Testis (tissue), 3 donors: ENCODE results near the gene AP2A2. TPM values are rescaled to one million over a fixed set of nuclear protein-coding genes. Genes with fewer than 3 reads are reported as not detected.

Source experiments
- DNase-seq: peaks from one replicate; pipeline ENCODE4 v3.0.0-alpha.2; 2019
- H3K27ac ChIP-seq, 2 donors: fragments of 200-600 bp; sonication (generic); one replicate each; pipeline ENCODE4 v1.5.1; 2019
- H3K27me3 ChIP-seq: fragments of 200-600 bp; sonication (generic); one replicate; pipeline ENCODE4 v1.5.1; 2019
- H3K36me3 ChIP-seq: fragments of 200-600 bp; sonication (generic); one replicate; pipeline ENCODE4 v1.5.1; 2017; ENCODE audit warnings: low read depth; ENCODE audit errors: missing control alignments
- H3K4me1 ChIP-seq: fragments of 200-600 bp; sonication (generic); one replicate; pipeline ENCODE4 v1.5.1; 2019
- H3K4me3 ChIP-seq, 2 donors: fragments of 200-600 bp; sonication (generic); one replicate each; pipeline ENCODE4 v1.5.1; 2017 to 2019
- H3K9me3 ChIP-seq: fragments of 200-600 bp; sonication (generic); one replicate; pipeline ENCODE4 v1.5.1; 2017
- CTCF ChIP-seq, 3 experiments: fragments of 450-650 bp in 2 of 3; fragments of 200-600 bp in 1 of 3; sonication (generic) in 1 of 3; IDR thresholded peaks; one replicate each; pipeline ENCODE4 v1.5.1; 2016 to 2019; ENCODE audit warnings: antibody characterized with exemption in 3 of 3, mild to moderate bottlenecking in 2 of 3, moderate library complexity in 1 of 3
- POLR2A ChIP-seq: fragments of 450-650 bp; IDR thresholded peaks from one replicate; pipeline ENCODE4 v1.6.1; 2017; ENCODE audit warnings: antibody characterized with exemption, mild to moderate bottlenecking, moderate library complexity
- WGBS, 2 donors: methylation state at CpG; one replicate each; pipeline ENCODE4 v1.1.5; 2018; 5-methylcytosine and 5-hydroxymethylcytosine counted together
- intact Hi-C: fragments of 100-400 bp; cut with DNase I; formaldehyde crosslinking; loops from one replicate; pipeline ENCODE4 v1.15.1; 2023; ENCODE audit warnings: low total_unique reads
- polyA plus RNA-seq: library from polyadenylated mRNA; stranded (reverse); fragments of 350-450 nt; fragmentation: Illumina TruSeq; extraction: RNeasy Lipid Tissue Mini Kit (QIAGEN cat#74804); gene quantifications from one replicate; pipeline ENCODE4 v1.2.3, GENCODE V29; 2014; ENCODE audit warnings: low read depth, low replicate concordance; ENCODE audit not compliant: insufficient read depth
- total RNA-seq, 2 donors: library from RNA; depleted of rRNA; stranded (reverse); fragments of >200 nt; gene quantifications; one replicate each; pipeline ENCODE4 v1.2.3, GENCODE V29; 2016

AP2A2 gene
- total and polyA plus RNA-seq, 3 donors from 2014 or later = 82.0 to 106 (median 95.0) TPM

- intact Hi-C loops = no loop called here
- no peak overlapping the region for H3K4me3 ChIP-seq
- H3K27me3 ChIP-seq = no peaks in the 10 kb centered on the region
- H3K9me3 ChIP-seq = no peaks in the 10 kb centered on the region
- no peak for TF ChIP-seq POLR2A
- TF ChIP-seq CTCF (IDR thresholded peaks at IDR 0.05) = no peak
- no peak overlapping the region for H3K27ac ChIP-seq
- WGBS, 2 donors = 93 to 95% methylated on average over 33 of the region's 33 CpGs
- H3K36me3 ChIP-seq = no peaks in the 10 kb centered on the region
- peaks cover 17% of the 10 kb centered on the region for H3K4me1 ChIP-seq
- DNase-seq = no peak
Measured at GRCh38 chr11:1009371-1009770, 83.7 kb downstream of the AP2A2 start.

- Histone ChIP-seq H3K4me3 (no peak overlapping the region), H3K4me1 (peaks cover 17% of the 10 kb centered on the region), H3K27me3 (no peaks in the 10 kb centered on the region), H3K9me3 (no peaks in the 10 kb centered on the region), H3K36me3 (no peaks in the 10 kb centered on the region), H3K27ac (no peak overlapping the region)
- intact Hi-C loops = no loop called here
- no peak for DNase-seq
- 95 to 96% methylated on average over 13 to 17 of the region's 17 CpGs for WGBS, 2 donors
- TF ChIP-seq POLR2A = no peak
Measured at GRCh38 chr11:1009991-1010390, 84.3 kb downstream of the AP2A2 start.

GRCh38 chr11:1010551-1011319, 85.1 kb downstream of the AP2A2 start:
- intact Hi-C loops = no loop called here
- peaks cover 23% of the 10 kb centered on the region for H3K4me1 ChIP-seq
- peak; percentile 84 for DNase-seq
- H3K27me3 ChIP-seq = no peaks in the 10 kb centered on the region
- H3K27ac ChIP-seq = no peak overlapping the region
- H3K4me3 ChIP-seq = no peak overlapping the region
- TF ChIP-seq POLR2A = no peak
- H3K9me3 ChIP-seq = no peaks in the 10 kb centered on the region
- no peaks in the 10 kb centered on the region for H3K36me3 ChIP-seq
- 72 to 81% methylated on average over 31 to 35 of the region's 35 CpGs for WGBS, 2 donors

GRCh38 chr11:1011320-1011698, 85.6 kb downstream of the AP2A2 start:
- WGBS, 2 donors = 80 to 85% methylated on average over 13 to 17 of the region's 17 CpGs
- Histone ChIP-seq H3K4me1 (peaks cover 26% of the 10 kb centered on the region), H3K36me3 (no peaks in the 10 kb centered on the region), H3K4me3 (no peak overlapping the region), H3K9me3 (no peaks in the 10 kb centered on the region), H3K27me3 (no peaks in the 10 kb centered on the region), H3K27ac (peak overlapping the region in 1 of 2 donors; percentile 11)
- intact Hi-C loops = no loop called here
- DNase-seq = no peak
- no peak for TF ChIP-seq CTCF (IDR thresholded peaks at IDR 0.05)
- TF ChIP-seq POLR2A = no peak

GRCh38 chr11:1012291-1012690, 86.6 kb downstream of the AP2A2 start:
- TF ChIP-seq CTCF (IDR thresholded peaks at IDR 0.05) (no peak), POLR2A (no peak)
- DNase-seq = no peak
- H3K27me3 ChIP-seq = no peaks in the 10 kb centered on the region
- H3K4me1 ChIP-seq = peaks cover 26% of the 10 kb centered on the region
- no peak overlapping the region for H3K27ac ChIP-seq
- intact Hi-C loops = no loop called here
- no peak overlapping the region for H3K4me3 ChIP-seq
- 87 to 93% methylated on average over 9 to 17 of the region's 17 CpGs for WGBS, 2 donors
- H3K9me3 ChIP-seq = no peaks in the 10 kb centered on the region
- no peaks in the 10 kb centered on the region for H3K36me3 ChIP-seq
